Measurements from ENCODE around the gene DLGAP1. TPM values are rescaled to one million over a fixed set of nuclear protein-coding genes. Genes with fewer than 3 reads are reported as not detected.

The DLGAP1 gene
- total and polyA plus RNA-seq, 7 donors = 0.13 to 2.6 (median 1.3) TPM; not detected in 1

DNA sequence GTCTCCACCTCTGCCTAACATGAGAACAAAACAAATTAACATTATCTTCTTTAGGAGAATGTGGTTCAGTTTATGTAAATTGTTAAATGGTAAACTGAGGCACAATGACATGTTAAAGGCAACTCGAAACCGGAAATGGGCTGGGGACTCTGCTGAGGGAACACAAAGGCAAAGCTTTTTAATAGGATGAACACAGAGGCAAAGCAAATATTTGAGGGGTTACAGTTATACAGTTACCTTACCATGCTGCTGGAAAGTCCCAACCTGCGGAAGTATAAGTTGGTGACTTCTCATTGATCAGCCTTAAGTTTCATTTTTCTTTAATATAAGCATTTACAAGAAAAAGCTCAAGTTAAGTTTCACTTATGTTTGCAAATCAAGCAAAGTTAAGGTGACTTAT is 195.0 kb downstream of the DLGAP1 start:
- no peak for TF ChIP-seq POLR2A (IDR thresholded peaks at IDR 0.05)
- TF ChIP-seq EP300 (IDR thresholded peaks at IDR 0.05) = no peak
- TF ChIP-seq CTCF (IDR thresholded peaks at IDR 0.05) = no peak
- no peak for TF ChIP-seq POLR2AphosphoS5 (IDR thresholded peaks at IDR 0.05)
- intact Hi-C loops (cut with DNase I) = no loop called here
- Histone ChIP-seq H3K36me3 (no peaks in the 10 kb centered on the region), H3K9me3 (no peaks in the 10 kb centered on the region), H3K4me3 (no peak overlapping the region), H3K27me3 (no peaks in the 10 kb centered on the region), H3K4me1 (no peaks in the 10 kb centered on the region), H3K27ac (no peak overlapping the region)
- no peak for DNase-seq
- 81 to 86% methylated on average over 3 of the region's 3 CpGs for WGBS, 2 donors

GRCh38 chr18:4256766-4257417 is 198.2 kb downstream of the DLGAP1 start:
- 66 to 67% methylated on average over 7 of the region's 7 CpGs for WGBS, 2 donors
- intact Hi-C loops (cut with DNase I) = no loop called here
- H3K9me3 ChIP-seq = no peaks in the 10 kb centered on the region
- no peaks in the 10 kb centered on the region for H3K36me3 ChIP-seq
- no peak for TF ChIP-seq CTCF (IDR thresholded peaks at IDR 0.05)
- no peak for TF ChIP-seq POLR2AphosphoS5 (IDR thresholded peaks at IDR 0.05)
- TF ChIP-seq EP300 (IDR thresholded peaks at IDR 0.05) = no peak
- TF ChIP-seq POLR2A (IDR thresholded peaks at IDR 0.05) = no peak
- no peak overlapping the region for H3K4me3 ChIP-seq
- no peak overlapping the region for H3K27ac ChIP-seq
- no peaks in the 10 kb centered on the region for H3K27me3 ChIP-seq
- no peak for DNase-seq
- H3K4me1 ChIP-seq = no peaks in the 10 kb centered on the region

- DNase-seq = no peak
- Histone ChIP-seq H3K4me1 (no peaks in the 10 kb centered on the region), H3K27ac (no peak overlapping the region), H3K4me3 (no peak overlapping the region), H3K36me3 (no peaks in the 10 kb centered on the region), H3K27me3 (no peaks in the 10 kb centered on the region), H3K9me3 (no peaks in the 10 kb centered on the region)
- intact Hi-C loops (cut with DNase I) = no loop called here
- WGBS, 2 donors = 78 to 86% methylated on average over 7 of the region's 7 CpGs
- TF ChIP-seq CTCF (IDR thresholded peaks at IDR 0.05) = no peak
- no peak for TF ChIP-seq POLR2A (IDR thresholded peaks at IDR 0.05)
- TF ChIP-seq EP300 (IDR thresholded peaks at IDR 0.05) = no peak
- no peak for TF ChIP-seq POLR2AphosphoS5 (IDR thresholded peaks at IDR 0.05)
Observed at GRCh38 chr18:4254840-4255239, 200.3 kb downstream of the DLGAP1 start.

- Histone ChIP-seq H3K9me3 (no peaks in the 10 kb centered on the region), H3K36me3 (no peaks in the 10 kb centered on the region), H3K4me1 (no peaks in the 10 kb centered on the region), H3K27ac (no peak overlapping the region), H3K4me3 (no peak overlapping the region), H3K27me3 (no peaks in the 10 kb centered on the region)
- TF ChIP-seq POLR2A (IDR thresholded peaks at IDR 0.05) (no peak), POLR2AphosphoS5 (IDR thresholded peaks at IDR 0.05) (no peak), EP300 (IDR thresholded peaks at IDR 0.05) (no peak), CTCF (IDR thresholded peaks at IDR 0.05) (no peak)
- no peak for DNase-seq
- intact Hi-C loops (cut with DNase I) = no loop called here
- 93 to 97% methylated on average over 4 of the region's 4 CpGs for WGBS, 2 donors
Observed at GRCh38 chr18:4252829-4253228, 202.3 kb downstream of the DLGAP1 start.

GRCh38 chr18:4251873-4252272 is 203.2 kb downstream of the DLGAP1 start:
- no peak for DNase-seq
- H3K4me3 ChIP-seq = no peak overlapping the region
- intact Hi-C loops (cut with DNase I) = no loop called here
- no peaks in the 10 kb centered on the region for H3K9me3 ChIP-seq
- TF ChIP-seq POLR2AphosphoS5 (IDR thresholded peaks at IDR 0.05) = no peak
- H3K4me1 ChIP-seq = no peaks in the 10 kb centered on the region
- 70 to 85% methylated on average over 3 of the region's 3 CpGs for WGBS, 2 donors
- no peaks in the 10 kb centered on the region for H3K36me3 ChIP-seq
- H3K27ac ChIP-seq = no peak overlapping the region
- H3K27me3 ChIP-seq = no peaks in the 10 kb centered on the region
